ENCODE data around the gene TNFRSF1B. TPM values are rescaled to one million over a fixed set of nuclear protein-coding genes. Genes with fewer than 3 reads are reported as not detected.

TNFRSF1B gene
- total and polyA plus RNA-seq, 2 of the 8 experiments (the other 6 are each of a cell fraction or from before 2014, with no cell fraction given): 1.7 to 2.9 TPM

GRCh38 chr1:12157366-12158231, 9.2 kb upstream of the TNFRSF1B start:
- no peak overlapping the region for H2AK5ac ChIP-seq (ENCODE audit: low read depth, low read length)
- no peaks in the 10 kb centered on the region for H4K20me1 ChIP-seq (replicated peaks in 1 of 2; ENCODE audit: control insufficient read depth in 1 of 2, insufficient read depth in 2 of 2, low read length in 2 of 2)
- TF ChIP-seq ASH2L (IDR thresholded peaks at IDR 0.05; ENCODE audit: low read length) (no peak), POLR2AphosphoS5 (IDR thresholded peaks at IDR 0.05; ENCODE audit: low read depth, low read length) (no peak), GTF2F1 (IDR thresholded peaks at IDR 0.05; ENCODE audit: borderline replicate concordance, low read depth, low read length) (no peak)
- no peak overlapping the region for H3K14ac ChIP-seq (ENCODE audit: insufficient read length)
- H3K4me3 ChIP-seq (ENCODE audit: extremely low read depth in 1 of 4, insufficient read depth in 2 of 4, low read depth in 3 of 4, low read length in 4 of 4): no peak overlapping the region
- H2BK12ac ChIP-seq (ENCODE audit: low read depth, low read length): no peak overlapping the region
- H3K4ac ChIP-seq (replicated peaks; ENCODE audit: insufficient read length, low read depth, low read length): no peak overlapping the region
- 0 out of 4 replicates have a peak overlapping the region, but pooled peaks of 1 of the 2 experiments have one; percentile 7 for H3K4me2 ChIP-seq (ENCODE audit: insufficient read depth in 1 of 2, low read depth in 2 of 2, low read length in 2 of 2)
- H2BK20ac ChIP-seq (ENCODE audit: low read length): no peak overlapping the region
- 0 out of 2 replicates have a peak overlapping the region, but pooled peaks have one; percentile 72 for H3K18ac ChIP-seq (ENCODE audit: extremely low read depth, low read length)
- no peak overlapping the region for H3K56ac ChIP-seq (replicated peaks; ENCODE audit: insufficient read length, low read depth, low read length)
- H3K9me3 ChIP-seq (ENCODE audit: insufficient read depth in 2 of 2, low read depth in 1 of 2, low read length in 1 of 2): no peaks in the 10 kb centered on the region
- no peaks in the 10 kb centered on the region for H3K36me3 ChIP-seq (ENCODE audit: control insufficient read depth in 2 of 4, insufficient read depth in 4 of 4, low read length in 3 of 4)
- POLR2A ChIA-PET (ENCODE audit: partially characterized antibody): interaction anchor here (0.6 kb wide), 1 partner anchor 9 kb away, joined by 4 read pairs; no protein-coding TSS in a partner anchor
- CTCF ChIA-PET (ENCODE audit: partially characterized antibody): interaction anchor here (1.2 to 2.0 kb wide), 3 partner anchors 33 to 52 kb away, joined by 4 to 5 read pairs (median 5); no protein-coding TSS in a partner anchor
- no peak overlapping the region for H2BK15ac ChIP-seq (ENCODE audit: low read length)
- no peak overlapping the region for H2AFZ ChIP-seq (ENCODE audit: low read length)
- H4K8ac ChIP-seq (ENCODE audit: extremely low read depth, insufficient read depth, low read length): no peak overlapping the region
- 83% methylated on average over 7 of the region's 10 CpGs; no CpG with 5 or more reads in 1 of the 2 experiments for WGBS, 2 experiments (ENCODE audit: extremely low coverage in 1 of 2, insufficient coverage in 1 of 2, insufficient read length in 1 of 2, insufficient replicate concordance in 2 of 2, low coverage in 1 of 2, low lambda C conversion rate in 2 of 2, missing lambda C conversion rate in 1 of 2)
- FAIRE-seq (no peak), DNase-seq (ENCODE audit: low read depth in 1 of 2, low spot score in 2 of 2) (no peak)
- no peaks in the 10 kb centered on the region for H3K23me2 ChIP-seq (ENCODE audit: low read depth, low read length)
- H4K5ac ChIP-seq (ENCODE audit: insufficient read length, low read depth, low read length): no peak overlapping the region
- H3K23ac ChIP-seq (ENCODE audit: insufficient read length): no peak overlapping the region
- H3K79me2 ChIP-seq (ENCODE audit: control insufficient read depth in 1 of 2, insufficient read depth in 2 of 2, low read length in 2 of 2): no peaks in the 10 kb centered on the region
- H2BK120ac ChIP-seq (replicated peaks; ENCODE audit: low read depth, low read length): no peak overlapping the region
- H2BK5ac ChIP-seq (ENCODE audit: low read depth, low read length): no peak overlapping the region
- H3K4me1 ChIP-seq (replicated peaks in 1 of 4; ENCODE audit: control insufficient read depth in 3 of 4, insufficient read depth in 4 of 4, low read length in 3 of 4): peaks cover 0 to 7% (median 0%) of the 10 kb centered on the region in 4 experiments; a peak in 2 of 7 replicates
- H4K91ac ChIP-seq (replicated peaks; ENCODE audit: insufficient read length, low read length): no peak overlapping the region
- no peak overlapping the region for H3K9ac ChIP-seq (replicated peaks in 1 of 4; ENCODE audit: extremely low read depth in 1 of 4, low read depth in 3 of 4, low read length in 3 of 4)
- peaks cover 0 to under 1% (median 0%) of the 10 kb centered on the region in 4 experiments; a peak in 1 of 7 replicates for H3K27me3 ChIP-seq (replicated peaks in 1 of 4; ENCODE audit: control insufficient read depth in 3 of 4, extremely low read depth in 1 of 4, insufficient read depth in 3 of 4, low read length in 3 of 4)
- H3K79me1 ChIP-seq (ENCODE audit: low read depth, low read length): no peaks in the 10 kb centered on the region
- no peak overlapping the region for H3K27ac ChIP-seq (ENCODE audit: low read depth, low read length)

All from H1 (cell line).